Measurements from ENCODE around the gene ANKRD26. TPM values are rescaled to one million over a fixed set of nuclear protein-coding genes. Genes with fewer than 3 reads are reported as not detected.

Gene ANKRD26
- total and polyA plus RNA-seq, 4 donors: 2.6 to 15.8 (median 4.2) TPM

- H3K36me3 ChIP-seq (ENCODE audit: control insufficient read depth in 1 of 2, insufficient read depth in 2 of 2, low read length in 1 of 2): no peaks in the 10 kb centered on the region
- H3K27ac ChIP-seq (ENCODE audit: low read depth in 1 of 2, low read length in 2 of 2): no peak overlapping the region
- H3K9me3 ChIP-seq (ENCODE audit: control insufficient read depth, low read length): no peaks in the 10 kb centered on the region
- 79 to 88% methylated on average over 1 of the region's 1 CpG for WGBS, 2 donors
- DNase-seq: no peak
- no peaks in the 10 kb centered on the region for H3K4me1 ChIP-seq (ENCODE audit: control insufficient read depth in 1 of 2, insufficient read depth in 2 of 2, low read length in 2 of 2)
- no peaks in the 10 kb centered on the region for H3K27me3 ChIP-seq (ENCODE audit: control insufficient read depth in 1 of 2, insufficient read depth in 2 of 2, low read length in 1 of 2)
- intact Hi-C loops (cut with DNase I): no loop called here
- ATAC-seq (ENCODE audit: low FRiP score): no peak
- H3K4me3 ChIP-seq (ENCODE audit: low read length in 2 of 2): no peak overlapping the region
Measured at GRCh38 chr10:26987851-26988250, 112.4 kb downstream of the ANKRD26 start.

- WGBS, 2 donors: 77 to 88% methylated on average over 1 of the region's 1 CpG
- H3K27me3 ChIP-seq (ENCODE audit: control insufficient read depth in 1 of 2, insufficient read depth in 2 of 2, low read length in 1 of 2): no peaks in the 10 kb centered on the region
- H3K27ac ChIP-seq (ENCODE audit: low read depth in 1 of 2, low read length in 2 of 2): no peak overlapping the region
- no peak for ATAC-seq (ENCODE audit: low FRiP score)
- no peaks in the 10 kb centered on the region for H3K9me3 ChIP-seq (ENCODE audit: control insufficient read depth, low read length)
- DNase-seq: no peak
- H3K36me3 ChIP-seq (ENCODE audit: control insufficient read depth in 1 of 2, insufficient read depth in 2 of 2, low read length in 1 of 2): no peaks in the 10 kb centered on the region
- no peaks in the 10 kb centered on the region for H3K4me1 ChIP-seq (ENCODE audit: control insufficient read depth in 1 of 2, insufficient read depth in 2 of 2, low read length in 2 of 2)
- intact Hi-C loops (cut with DNase I): no loop called here
- no peak overlapping the region for H3K4me3 ChIP-seq (ENCODE audit: low read length in 2 of 2)
Measured at GRCh38 chr10:26983156-26983555, 117.1 kb downstream of the ANKRD26 start.

GRCh38 chr10:26982058-26982457, 118.2 kb downstream of the ANKRD26 start:
- Histone ChIP-seq H3K27ac (ENCODE audit: low read depth in 1 of 2, low read length in 2 of 2) (no peak overlapping the region), H3K27me3 (ENCODE audit: control insufficient read depth in 1 of 2, insufficient read depth in 2 of 2, low read length in 1 of 2) (no peaks in the 10 kb centered on the region), H3K9me3 (ENCODE audit: control insufficient read depth, low read length) (no peaks in the 10 kb centered on the region), H3K4me3 (ENCODE audit: low read length in 2 of 2) (no peak overlapping the region), H3K4me1 (ENCODE audit: control insufficient read depth in 1 of 2, insufficient read depth in 2 of 2, low read length in 2 of 2) (no peaks in the 10 kb centered on the region), H3K36me3 (ENCODE audit: control insufficient read depth in 1 of 2, insufficient read depth in 2 of 2, low read length in 1 of 2) (no peaks in the 10 kb centered on the region)
- no peak for ATAC-seq (ENCODE audit: low FRiP score)
- WGBS, 2 donors: 72 to 89% methylated on average over 1 of the region's 1 CpG
- DNase-seq: no peak
- intact Hi-C loops (cut with DNase I): no loop called here

- intact Hi-C loops (cut with DNase I): no loop called here
Measured at GRCh38 chr10:26981232-26981824, 119.0 kb downstream of the ANKRD26 start.

DNA sequence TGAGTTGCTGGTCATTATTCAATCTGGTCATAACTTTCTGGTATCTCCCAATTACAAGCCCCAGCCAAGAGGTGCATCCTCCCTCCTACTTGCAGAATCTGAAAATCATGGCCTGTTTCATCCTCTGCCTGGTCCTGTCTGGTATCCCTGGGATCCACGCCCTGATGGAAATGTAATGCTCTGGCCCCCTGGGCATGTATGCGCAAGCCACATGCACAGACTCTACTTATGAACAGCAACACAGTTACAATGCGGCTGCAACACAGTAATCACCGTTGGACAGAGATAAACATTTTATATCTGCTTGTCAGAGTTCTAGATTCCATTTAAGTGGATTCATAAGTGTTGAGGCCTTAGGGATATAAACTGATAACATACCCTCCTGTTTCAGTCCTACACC, 121.8 kb downstream of the ANKRD26 start:
- H3K4me3 ChIP-seq (ENCODE audit: low read length in 2 of 2): no peak overlapping the region
- 92% methylated on average over 4 of the region's 4 CpGs for WGBS, 2 donors
- H3K9me3 ChIP-seq (ENCODE audit: control insufficient read depth, low read length): no peaks in the 10 kb centered on the region
- H3K36me3 ChIP-seq (ENCODE audit: control insufficient read depth in 1 of 2, insufficient read depth in 2 of 2, low read length in 1 of 2): no peaks in the 10 kb centered on the region
- H3K27ac ChIP-seq (ENCODE audit: low read depth in 1 of 2, low read length in 2 of 2): no peak overlapping the region
- no peaks in the 10 kb centered on the region for H3K4me1 ChIP-seq (ENCODE audit: control insufficient read depth in 1 of 2, insufficient read depth in 2 of 2, low read length in 2 of 2)
- intact Hi-C loops (cut with DNase I): no loop called here
- DNase-seq (no peak), ATAC-seq (ENCODE audit: low FRiP score) (no peak)
- no peaks in the 10 kb centered on the region for H3K27me3 ChIP-seq (ENCODE audit: control insufficient read depth in 1 of 2, insufficient read depth in 2 of 2, low read length in 1 of 2)

More at GRCh38 chr10:26981232-26981824, 119.0 kb downstream of the ANKRD26 start:
- Histone ChIP-seq H3K4me1 (ENCODE audit: control insufficient read depth in 1 of 2, insufficient read depth in 2 of 2, low read length in 2 of 2) (no peaks in the 10 kb centered on the region), H3K9me3 (ENCODE audit: control insufficient read depth, low read length) (no peaks in the 10 kb centered on the region), H3K27me3 (ENCODE audit: control insufficient read depth in 1 of 2, insufficient read depth in 2 of 2, low read length in 1 of 2) (no peaks in the 10 kb centered on the region), H3K4me3 (ENCODE audit: low read length in 2 of 2) (no peak overlapping the region), H3K36me3 (ENCODE audit: control insufficient read depth in 1 of 2, insufficient read depth in 2 of 2, low read length in 1 of 2) (no peaks in the 10 kb centered on the region), H3K27ac (ENCODE audit: low read depth in 1 of 2, low read length in 2 of 2) (no peak overlapping the region)
- no peak for ATAC-seq (ENCODE audit: low FRiP score)
- 79 to 81% methylated on average over 4 of the region's 4 CpGs for WGBS, 2 donors
- no peak for DNase-seq

DNA sequence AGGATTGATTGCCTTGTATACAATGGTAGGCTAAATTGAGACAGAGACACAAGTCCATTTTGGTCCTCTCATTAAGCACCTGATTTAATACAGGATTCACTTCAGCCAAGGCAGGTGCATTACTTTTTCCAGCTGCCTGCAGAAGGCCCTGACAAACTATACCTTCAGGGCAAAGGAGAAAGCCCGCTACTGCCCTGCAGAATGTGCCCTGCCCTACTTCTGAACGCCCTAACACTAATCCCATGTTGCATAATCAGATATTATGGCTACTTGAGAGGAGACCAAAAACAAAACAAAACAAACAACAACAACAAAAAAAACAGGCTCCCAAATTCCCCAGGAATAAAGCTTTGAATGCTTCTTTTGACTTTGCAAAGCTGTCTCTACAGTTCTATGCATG, 122.7 kb downstream of the ANKRD26 start:
- ATAC-seq (ENCODE audit: low FRiP score) (no peak), DNase-seq (no peak)
- intact Hi-C loops (cut with DNase I): no loop called here
- Histone ChIP-seq H3K4me1 (ENCODE audit: control insufficient read depth in 1 of 2, insufficient read depth in 2 of 2, low read length in 2 of 2) (no peaks in the 10 kb centered on the region), H3K36me3 (ENCODE audit: control insufficient read depth in 1 of 2, insufficient read depth in 2 of 2, low read length in 1 of 2) (no peaks in the 10 kb centered on the region), H3K4me3 (ENCODE audit: low read length in 2 of 2) (no peak overlapping the region), H3K27ac (ENCODE audit: low read depth in 1 of 2, low read length in 2 of 2) (no peak overlapping the region), H3K9me3 (ENCODE audit: control insufficient read depth, low read length) (no peaks in the 10 kb centered on the region), H3K27me3 (ENCODE audit: control insufficient read depth in 1 of 2, insufficient read depth in 2 of 2, low read length in 1 of 2) (no peaks in the 10 kb centered on the region)
- WGBS, 2 donors: 80 to 89% methylated on average over 2 of the region's 2 CpGs

DNA sequence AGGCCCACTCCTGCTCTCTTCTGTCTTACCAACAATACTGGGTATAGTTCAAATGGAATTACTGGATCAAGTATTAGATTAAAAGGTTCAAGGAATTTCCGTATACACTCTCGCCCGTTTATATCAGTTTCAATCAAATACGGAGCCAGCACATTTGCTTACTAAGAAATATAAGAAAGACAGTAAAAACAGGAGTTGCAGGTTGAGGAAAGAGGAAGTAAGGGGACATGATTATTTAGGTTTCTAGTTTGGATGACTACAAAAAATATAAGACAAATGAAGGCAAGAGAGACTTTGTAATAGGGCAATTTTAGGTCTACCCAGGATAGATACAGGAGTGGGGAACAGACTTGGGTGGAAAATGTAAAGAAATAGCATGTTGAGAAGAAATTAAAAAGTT, 129.6 kb downstream of the ANKRD26 start:
- WGBS, 2 donors: 92 to 95% methylated on average over 4 of the region's 4 CpGs
- Histone ChIP-seq H3K4me3 (ENCODE audit: low read length in 2 of 2) (no peak overlapping the region), H3K36me3 (ENCODE audit: control insufficient read depth in 1 of 2, insufficient read depth in 2 of 2, low read length in 1 of 2) (no peaks in the 10 kb centered on the region), H3K9me3 (ENCODE audit: control insufficient read depth, low read length) (no peaks in the 10 kb centered on the region), H3K4me1 (ENCODE audit: control insufficient read depth in 1 of 2, insufficient read depth in 2 of 2, low read length in 2 of 2) (no peaks in the 10 kb centered on the region), H3K27ac (ENCODE audit: low read depth in 1 of 2, low read length in 2 of 2) (no peak overlapping the region), H3K27me3 (ENCODE audit: control insufficient read depth in 1 of 2, insufficient read depth in 2 of 2, low read length in 1 of 2) (no peaks in the 10 kb centered on the region)
- intact Hi-C loops (cut with DNase I): no loop called here
- DNase-seq (no peak), ATAC-seq (ENCODE audit: low FRiP score) (no peak)

DNA sequence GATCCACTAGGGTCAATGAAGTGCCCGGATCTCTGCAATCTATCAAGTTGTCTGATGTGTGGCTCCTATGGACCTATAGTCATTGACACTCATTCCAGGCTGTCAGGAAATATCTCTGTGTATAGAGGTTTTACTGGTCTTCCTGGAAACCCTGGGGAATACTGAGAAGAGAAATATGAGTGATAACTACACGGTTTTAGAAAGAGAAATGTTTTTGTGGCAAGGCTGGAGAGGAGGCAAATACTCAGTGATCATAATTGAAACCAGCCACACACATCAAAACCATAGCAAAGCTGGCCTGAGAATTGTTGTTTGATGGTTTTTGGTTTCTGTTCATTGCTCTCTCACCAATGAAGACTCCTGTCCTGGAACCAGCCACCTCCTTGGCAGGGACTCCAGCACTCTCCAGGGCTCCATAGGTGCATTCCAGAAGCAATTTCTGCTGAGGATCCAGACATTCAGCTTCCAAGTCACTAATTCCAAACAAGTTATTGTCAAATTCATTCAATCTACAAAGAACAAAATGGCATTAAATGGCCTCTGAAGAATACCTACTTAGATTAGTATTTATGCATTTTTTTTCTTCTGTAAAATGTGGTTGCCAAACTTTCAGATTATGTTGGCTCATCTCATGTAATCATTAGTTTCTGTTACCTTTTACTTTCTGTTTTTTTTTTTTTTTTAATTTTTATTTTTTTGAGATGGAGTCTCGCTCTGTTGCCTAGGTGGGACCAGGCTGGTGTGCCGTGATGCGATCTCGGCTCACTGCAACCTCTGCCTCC, 131.0 kb downstream of the ANKRD26 start:
- 70 to 82% methylated on average over 6 of the region's 6 CpGs for WGBS, 2 donors

GRCh38 chr10:26962835-26963234, 137.5 kb downstream of the ANKRD26 start:
- intact Hi-C loops (cut with DNase I): no loop called here
- no peak for ATAC-seq (ENCODE audit: low FRiP score)
- Histone ChIP-seq H3K27me3 (ENCODE audit: control insufficient read depth in 1 of 2, insufficient read depth in 2 of 2, low read length in 1 of 2) (no peaks in the 10 kb centered on the region), H3K27ac (ENCODE audit: low read depth in 1 of 2, low read length in 2 of 2) (no peak overlapping the region), H3K36me3 (ENCODE audit: control insufficient read depth in 1 of 2, insufficient read depth in 2 of 2, low read length in 1 of 2) (no peaks in the 10 kb centered on the region), H3K4me3 (ENCODE audit: low read length in 2 of 2) (no peak overlapping the region), H3K9me3 (ENCODE audit: control insufficient read depth, low read length) (no peaks in the 10 kb centered on the region), H3K4me1 (ENCODE audit: control insufficient read depth in 1 of 2, insufficient read depth in 2 of 2, low read length in 2 of 2) (no peaks in the 10 kb centered on the region)
- WGBS, 2 donors: 62 to 67% methylated on average over 3 of the region's 3 CpGs
- DNase-seq: no peak

More for the DNA sequence above, 131.0 kb downstream of the ANKRD26 start:
- H3K4me3 ChIP-seq (ENCODE audit: low read length in 2 of 2): no peak overlapping the region
- H3K27me3 ChIP-seq (ENCODE audit: control insufficient read depth in 1 of 2, insufficient read depth in 2 of 2, low read length in 1 of 2): no peaks in the 10 kb centered on the region
- ATAC-seq (ENCODE audit: low FRiP score) (no peak), DNase-seq (no peak)
- no peaks in the 10 kb centered on the region for H3K36me3 ChIP-seq (ENCODE audit: control insufficient read depth in 1 of 2, insufficient read depth in 2 of 2, low read length in 1 of 2)
- intact Hi-C loops (cut with DNase I): no loop called here
- no peak overlapping the region for H3K27ac ChIP-seq (ENCODE audit: low read depth in 1 of 2, low read length in 2 of 2)
- H3K4me1 ChIP-seq (ENCODE audit: control insufficient read depth in 1 of 2, insufficient read depth in 2 of 2, low read length in 2 of 2): no peaks in the 10 kb centered on the region
- no peaks in the 10 kb centered on the region for H3K9me3 ChIP-seq (ENCODE audit: control insufficient read depth, low read length)

Data from aorta (tissue), 5 donors.